Right cardiac atrium (tissue), 5 donors: ENCODE measurements around the gene COBL. TPM values are rescaled to one million over a fixed set of nuclear protein-coding genes. Genes with fewer than 3 reads are reported as not detected.

Experiments
- ATAC-seq, 2 donors: fragments of 200-7000 bp; cut with Tn5 transposase; one replicate each; pipeline versions ENCODE4 v1.8.0 to v1.9.1; 2020; ENCODE audit warnings: moderate library complexity in 2 of 2, mild to moderate bottlenecking in 1 of 2
- DNase-seq, 3 donors: peaks; one replicate each; pipeline ENCODE4 v3.0.0-alpha.2; 2020
- H3K27ac ChIP-seq: one replicate; pipeline ENCODE4 v1.5.1; 2013; ENCODE audit warnings: mild to moderate bottlenecking, low read length, control low read depth, moderate library complexity
- H3K27me3 ChIP-seq: one replicate; pipeline ENCODE4 v1.6.1; 2013; ENCODE audit not compliant: control insufficient read depth, insufficient read depth
- H3K4me1 ChIP-seq: one replicate; pipeline ENCODE4 v1.6.1; 2013; ENCODE audit warnings: low read length; ENCODE audit not compliant: control insufficient read depth, insufficient read depth
- H3K4me3 ChIP-seq: one replicate; pipeline ENCODE4 v1.5.1; 2013; ENCODE audit warnings: low read length, control low read depth
- H3K9me3 ChIP-seq: one replicate; pipeline ENCODE4 v1.6.1; 2013; ENCODE audit warnings: low read length; ENCODE audit not compliant: control insufficient read depth
- WGBS: extraction: QIAGEN DNeasy Blood & Tissue Kit; methylation state at CpG from one replicate; pipeline ENCODE4 v1.1.7; 2013; 5-methylcytosine and 5-hydroxymethylcytosine counted together
- intact Hi-C, 4 donors: fragments of 100-400 bp; cut with DNase I; formaldehyde crosslinking; loops; one replicate each; pipeline versions ENCODE4 v1.11.0 to v1.14.0; 2022 to 2023
- polyA plus RNA-seq: library from polyadenylated mRNA; stranded (reverse); fragments of 200-250 nt; gene quantifications from one replicate; pipeline ENCODE4 v1.2.3, GENCODE V29; 2013
- total RNA-seq, 4 donors: library from RNA; stranded (reverse); fragmentation: NEBNext Ultra II Directional; extraction: Animal tissue kit (Norgen Biotek cat#: 25700); gene quantifications; one replicate each; pipeline ENCODE4 v1.2.1, GENCODE V29; 2021
- donor health status: healthy with polysubstance abuse.
- donor health status: DM: no; HTN: yes; CAD: no.
- donor health status: DM: no; HTN: no; CAD: no.
- donor health status: DM: no; HTN: yes; CAD: no; lungs with severe emphysema.
- donor health status: DM: yes; HTN: yes; CAD: no.

The COBL gene
- total and polyA plus RNA-seq, 5 donors: 27.0 to 56.5 (median 53.3) TPM

GRCh38 chr7:51237446-51238133 is 79.0 kb downstream of the COBL start:
- peaks cover 3% of the 10 kb centered on the region for H3K4me1 ChIP-seq
- 83% methylated on average over 9 of the region's 9 CpGs for WGBS
- DNase-seq: no peak
- no peaks in the 10 kb centered on the region for H3K9me3 ChIP-seq
- intact Hi-C loops: no loop called here
- H3K27me3 ChIP-seq: no peaks in the 10 kb centered on the region
- no peak for ATAC-seq
- H3K27ac ChIP-seq: no peak overlapping the region
- H3K4me3 ChIP-seq: no peak overlapping the region

GRCh38 chr7:51236470-51237132 is 80.0 kb downstream of the COBL start:
- no peak overlapping the region for H3K27ac ChIP-seq
- intact Hi-C loops: no loop called here

GRCh38 chr7:51235593-51236313 is 80.9 kb downstream of the COBL start:
- intact Hi-C loops: no loop called here
- ATAC-seq: no peak

More at GRCh38 chr7:51236470-51237132, 80.0 kb downstream of the COBL start:
- Histone ChIP-seq H3K4me3 (no peak overlapping the region), H3K4me1 (peaks cover 3% of the 10 kb centered on the region), H3K27me3 (no peaks in the 10 kb centered on the region), H3K9me3 (no peaks in the 10 kb centered on the region)
- WGBS: 78% methylated on average over 8 of the region's 8 CpGs
- ATAC-seq (no peak), DNase-seq (no peak)

GRCh38 chr7:51234609-51235308 is 81.8 kb downstream of the COBL start:
- Histone ChIP-seq H3K27ac (peak overlapping the region; percentile 48), H3K9me3 (no peaks in the 10 kb centered on the region), H3K27me3 (no peaks in the 10 kb centered on the region), H3K4me3 (no peak overlapping the region), H3K4me1 (peaks cover 3% of the 10 kb centered on the region)
- DNase-seq: no peak
- no peak for ATAC-seq
- 87% methylated on average over 8 of the region's 8 CpGs for WGBS
- intact Hi-C loops: no loop called here

More at GRCh38 chr7:51235593-51236313, 80.9 kb downstream of the COBL start:
- no peak overlapping the region for H3K27ac ChIP-seq
- H3K4me3 ChIP-seq: no peak overlapping the region
- no peaks in the 10 kb centered on the region for H3K27me3 ChIP-seq
- peaks cover 3% of the 10 kb centered on the region for H3K4me1 ChIP-seq
- 83% methylated on average over 10 of the region's 10 CpGs for WGBS
- H3K9me3 ChIP-seq: no peaks in the 10 kb centered on the region
- DNase-seq: no peak

- ATAC-seq: peak in 1 of 2 donors; percentile 54
- Histone ChIP-seq H3K27me3 (no peaks in the 10 kb centered on the region), H3K4me3 (no peak overlapping the region), H3K9me3 (no peaks in the 10 kb centered on the region), H3K27ac (peak overlapping the region; percentile 48), H3K4me1 (peaks cover 2% of the 10 kb centered on the region)
- WGBS: 85% methylated on average over 13 of the region's 13 CpGs
- intact Hi-C loops: no loop called here
- no peak for DNase-seq
Measured at GRCh38 chr7:51234139-51234538, 82.5 kb downstream of the COBL start.

GRCh38 chr7:51233374-51233773 is 83.2 kb downstream of the COBL start:
- H3K27ac ChIP-seq: no peak overlapping the region
- WGBS: 49% methylated on average over 13 of the region's 13 CpGs
- H3K4me3 ChIP-seq: no peak overlapping the region
- ATAC-seq: no peak
- no peaks in the 10 kb centered on the region for H3K9me3 ChIP-seq
- intact Hi-C loops: no loop called here
- peaks cover 2% of the 10 kb centered on the region for H3K4me1 ChIP-seq
- H3K27me3 ChIP-seq: no peaks in the 10 kb centered on the region
- DNase-seq: no peak

- 83% methylated on average over 5 of the region's 5 CpGs for WGBS
- DNase-seq (no peak), ATAC-seq (no peak)
- Histone ChIP-seq H3K27me3 (no peaks in the 10 kb centered on the region), H3K4me3 (no peak overlapping the region), H3K27ac (no peak overlapping the region), H3K4me1 (peaks cover 2% of the 10 kb centered on the region), H3K9me3 (no peaks in the 10 kb centered on the region)
- intact Hi-C loops: no loop called here
Measured at GRCh38 chr7:51230723-51231122, 85.9 kb downstream of the COBL start.

GRCh38 chr7:51230324-51230625 is 86.3 kb downstream of the COBL start:
- H3K27ac ChIP-seq: no peak overlapping the region

GRCh38 chr7:51229620-51230323 is 86.8 kb downstream of the COBL start:
- DNase-seq: no peak
- no peaks in the 10 kb centered on the region for H3K27me3 ChIP-seq
- intact Hi-C loops: no loop called here
- WGBS: 90% methylated on average over 11 of the region's 11 CpGs
- H3K4me1 ChIP-seq: peaks cover 2% of the 10 kb centered on the region
- no peak for ATAC-seq
- no peak overlapping the region for H3K4me3 ChIP-seq
- H3K27ac ChIP-seq: no peak overlapping the region
- H3K9me3 ChIP-seq: no peaks in the 10 kb centered on the region

More at GRCh38 chr7:51230324-51230625, 86.3 kb downstream of the COBL start:
- no peak for DNase-seq
- WGBS: 69% methylated on average over 2 of the region's 2 CpGs
- peaks cover 2% of the 10 kb centered on the region for H3K4me1 ChIP-seq
- intact Hi-C loops: no loop called here
- no peaks in the 10 kb centered on the region for H3K27me3 ChIP-seq
- H3K4me3 ChIP-seq: no peak overlapping the region
- no peak for ATAC-seq
- no peaks in the 10 kb centered on the region for H3K9me3 ChIP-seq

GRCh38 chr7:51229106-51229537 is 87.5 kb downstream of the COBL start:
- DNase-seq: no peak
- Histone ChIP-seq H3K4me3 (no peak overlapping the region), H3K9me3 (no peaks in the 10 kb centered on the region), H3K27me3 (no peaks in the 10 kb centered on the region), H3K4me1 (peaks cover 2% of the 10 kb centered on the region), H3K27ac (no peak overlapping the region)
- 71% methylated on average over 18 of the region's 18 CpGs for WGBS
- ATAC-seq: no peak
- intact Hi-C loops: no loop called here
